CD4-positive, alpha-beta T cell treated with Interleukin-12 subunit alpha and Interleukin-12 subunit beta, for 1 hour (primary cell): Measurements from ENCODE around the gene CCL1.
"Not testable (repeated sequence)": the region's sequence is repeated elsewhere in the genome, so short reads cannot be mapped to it uniquely, and the experiment has no call there.

ENCODE experiments used
- DNase-seq: peaks from one replicate; pipeline ENCODE4 v3.0.0-alpha.2; 2020

The CCL1 gene

DNA sequence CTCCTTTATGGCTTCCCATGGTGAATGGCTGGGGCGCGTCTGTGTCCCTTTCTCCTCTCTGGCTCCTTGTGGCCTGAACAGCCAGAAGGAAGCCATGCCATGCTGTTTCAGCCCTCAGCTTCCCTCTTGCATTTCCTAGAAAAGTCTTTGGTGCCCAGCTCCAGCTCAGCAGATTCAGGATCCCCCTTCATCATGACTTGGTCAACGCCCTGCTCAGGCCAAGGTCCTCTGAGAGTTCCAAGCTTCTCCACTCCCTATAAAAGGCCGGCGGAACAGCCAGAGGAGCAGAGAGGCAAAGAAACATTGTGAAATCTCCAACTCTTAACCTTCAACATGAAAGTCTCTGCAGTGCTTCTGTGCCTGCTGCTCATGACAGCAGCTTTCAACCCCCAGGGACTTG lies 6.8 kb downstream of the CCL1 start, which contains the start of gene CCL13:
Gene CCL13 (plus strand): TSS at position 287 of the 400 bp plus-strand sequence. CDS start 47 bp downstream, at position 334.
- no peak for DNase-seq

DNA sequence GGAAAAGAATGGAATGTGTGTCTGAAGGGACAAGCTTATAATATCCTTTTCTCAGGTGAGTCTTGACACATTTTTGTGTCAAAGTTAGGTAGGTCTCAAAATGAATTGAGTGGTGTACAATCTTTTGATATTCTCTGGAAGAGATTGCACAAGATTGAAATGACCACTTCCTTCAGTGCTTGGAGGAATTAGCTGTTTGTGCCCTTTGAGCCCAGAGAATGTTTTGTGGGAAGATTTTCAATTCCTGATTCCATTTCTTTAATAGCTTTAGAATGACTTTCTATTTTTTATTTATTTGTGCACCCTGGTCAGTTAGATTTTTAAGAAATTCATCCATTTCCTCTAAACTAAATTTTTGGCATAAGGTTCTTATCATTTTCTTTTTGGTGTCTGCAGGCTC lies 8.4 kb downstream of the CCL1 start:
- no peak for DNase-seq

DNA sequence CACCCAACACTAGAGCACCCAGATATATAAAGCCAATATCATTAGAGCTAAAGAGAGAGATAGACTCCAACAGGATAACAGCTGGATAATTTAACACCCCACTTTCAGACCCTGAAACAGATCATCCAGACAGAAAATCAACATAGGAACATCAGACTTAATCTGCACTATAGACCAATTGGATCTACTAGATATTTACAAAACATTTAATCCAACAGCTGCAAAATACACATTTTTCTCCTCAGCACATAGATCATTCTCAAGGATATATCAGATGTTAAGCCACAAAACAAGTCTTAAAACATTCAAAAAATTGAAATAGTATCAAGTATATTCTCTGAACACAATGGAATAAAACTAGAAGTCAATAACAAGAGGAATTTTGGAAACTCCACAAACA lies 10.8 kb downstream of the CCL1 start:
- DNase-seq, result no peak

DNA sequence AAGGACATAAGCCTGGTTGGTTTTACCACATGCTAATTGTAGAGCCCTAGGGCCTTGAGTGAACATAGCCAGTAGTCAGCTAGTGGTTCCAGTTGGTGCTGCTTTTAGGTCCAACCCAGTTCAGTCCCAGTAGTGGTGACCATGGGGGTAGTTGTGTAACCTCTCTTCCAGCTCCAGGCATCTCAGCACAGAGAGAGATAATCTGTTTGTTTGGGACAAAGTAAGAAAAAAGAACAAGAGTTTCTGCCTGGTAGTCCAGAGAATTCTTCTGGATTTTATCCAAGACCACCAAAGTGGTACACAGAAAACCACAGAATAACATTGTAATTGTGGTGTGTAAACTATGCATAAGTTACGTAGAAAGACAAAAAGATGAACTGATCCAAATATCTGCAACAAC lies 11.9 kb downstream of the CCL1 start:
- DNase-seq, result no peak

DNA sequence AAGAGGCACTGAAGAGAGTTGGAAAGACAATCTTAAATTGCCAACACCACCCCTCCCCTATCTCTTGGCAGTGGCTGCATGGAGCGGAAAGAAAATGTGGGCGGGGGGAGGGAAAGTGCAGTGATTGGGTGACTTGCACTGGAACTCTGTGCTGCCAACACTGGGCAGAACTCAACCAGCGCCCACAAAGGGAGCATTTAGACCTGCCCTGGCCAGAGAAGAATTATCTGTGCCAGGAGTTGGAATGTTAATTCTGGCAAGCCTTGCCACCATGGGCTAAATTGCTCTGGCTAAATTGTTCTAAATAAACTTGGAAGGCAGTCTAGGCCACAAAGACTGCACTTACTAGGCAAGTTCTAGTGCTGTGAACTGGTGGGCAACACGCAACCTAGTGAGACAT lies 13.3 kb downstream of the CCL1 start:
- no peak for DNase-seq

DNA sequence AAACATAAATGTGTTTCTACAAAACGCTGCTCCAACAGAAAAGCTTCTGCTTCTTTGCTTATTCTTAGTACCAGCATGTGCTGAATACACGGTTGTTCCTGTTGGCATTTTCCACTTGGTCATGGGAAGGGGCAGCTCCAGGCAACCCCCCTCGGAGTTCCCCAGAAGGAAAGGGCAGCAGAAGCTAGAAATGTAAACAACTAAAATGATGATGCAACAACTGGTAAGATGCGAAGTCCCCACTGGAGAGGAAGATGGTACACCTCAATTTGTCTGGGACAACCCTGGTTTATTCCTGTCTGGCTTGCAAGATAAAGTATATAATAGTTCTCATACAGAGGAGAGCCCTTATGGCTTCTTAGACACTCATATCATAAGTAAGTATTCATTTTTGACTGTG lies 16.0 kb downstream of the CCL1 start:
- DNase-seq, result no peak

DNA sequence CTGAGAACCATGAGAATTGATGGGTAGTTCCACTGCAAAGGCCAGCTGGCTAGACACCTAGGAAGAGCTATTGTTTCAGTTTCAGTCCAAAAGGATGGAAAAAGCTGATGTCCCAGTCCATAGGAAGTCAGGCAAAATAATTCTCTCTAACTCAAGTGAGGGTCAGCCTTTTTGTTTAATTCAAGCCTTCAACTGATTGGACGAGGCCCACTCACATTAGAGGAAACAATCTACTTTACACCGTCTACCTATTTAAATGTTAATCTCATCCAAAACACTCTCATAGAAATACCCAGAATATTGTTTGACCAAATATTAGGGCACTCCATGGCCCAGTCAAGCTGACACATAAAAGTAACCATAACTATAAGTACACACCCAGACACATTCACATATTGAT lies 21.1 kb downstream of the CCL1 start:
- DNase-seq, result no peak

DNA sequence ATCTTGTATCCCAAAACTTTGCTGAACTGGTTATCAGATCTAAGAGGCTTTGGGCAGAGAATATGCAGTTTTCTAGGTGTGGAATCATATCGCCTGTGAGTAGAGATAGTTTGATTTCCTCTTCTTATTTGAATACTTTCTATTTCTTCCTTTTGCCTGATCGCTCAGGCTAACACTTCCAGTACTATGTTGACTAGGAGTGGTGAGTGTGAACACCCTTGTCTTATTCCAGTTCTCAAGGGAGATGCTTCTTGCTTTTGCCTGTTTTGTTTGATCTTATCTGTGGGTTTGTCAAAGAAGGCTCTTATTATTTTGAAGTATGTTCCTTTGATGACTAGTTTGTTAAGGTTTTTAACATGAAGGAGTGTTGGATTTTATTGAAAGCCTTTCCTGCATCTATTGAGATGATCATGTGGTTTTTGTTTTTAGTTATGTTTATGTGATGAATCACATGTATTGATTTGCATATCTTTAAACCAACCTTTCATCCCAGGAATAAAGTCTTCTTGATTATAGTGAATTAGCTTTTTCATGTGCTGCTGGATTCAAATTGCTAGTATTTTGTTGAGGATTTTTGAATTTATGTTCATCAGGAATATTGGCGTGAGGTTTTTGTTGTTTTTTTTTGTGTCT lies 23.8 kb downstream of the CCL1 start:
- DNase-seq, result no peak

DNA sequence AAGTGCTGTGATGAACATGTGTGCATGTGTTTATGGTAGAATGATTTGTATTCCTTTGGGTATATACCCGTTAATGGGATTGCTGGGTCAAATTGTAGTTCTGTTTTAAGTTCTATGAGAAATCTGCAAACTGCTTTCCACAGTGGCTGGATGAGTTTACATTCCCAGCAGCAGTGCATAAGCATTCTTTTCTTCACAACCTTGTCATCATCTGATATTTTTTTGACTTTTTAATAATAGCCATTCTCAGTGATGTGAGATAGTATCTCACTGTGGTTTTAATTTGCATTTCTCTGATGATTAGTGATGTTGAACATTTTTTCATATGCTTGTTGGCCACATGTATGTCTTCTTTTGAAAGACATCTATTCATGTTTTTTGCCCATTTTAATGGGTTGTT lies 25.3 kb downstream of the CCL1 start:
- no peak for DNase-seq

DNA sequence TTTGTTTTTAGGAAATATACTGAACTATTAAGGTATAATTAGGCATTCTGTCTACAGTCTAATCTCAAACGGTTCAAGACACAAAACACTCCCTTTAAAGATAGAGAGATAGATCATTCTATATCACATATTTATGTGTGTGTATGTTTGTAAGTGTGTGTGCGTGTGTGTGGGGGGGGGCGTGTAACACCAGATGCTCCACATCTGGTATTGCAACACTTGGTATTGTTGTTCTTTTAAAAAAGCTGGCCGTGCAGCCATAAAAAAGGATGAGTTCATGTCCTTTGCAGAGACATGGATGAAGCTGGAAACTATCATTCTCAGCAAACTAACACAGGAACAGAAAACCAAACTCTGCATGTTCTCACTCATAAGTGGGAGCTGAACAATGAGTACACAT lies 35.5 kb downstream of the CCL1 start:
- not testable (repeated sequence) for DNase-seq

DNA sequence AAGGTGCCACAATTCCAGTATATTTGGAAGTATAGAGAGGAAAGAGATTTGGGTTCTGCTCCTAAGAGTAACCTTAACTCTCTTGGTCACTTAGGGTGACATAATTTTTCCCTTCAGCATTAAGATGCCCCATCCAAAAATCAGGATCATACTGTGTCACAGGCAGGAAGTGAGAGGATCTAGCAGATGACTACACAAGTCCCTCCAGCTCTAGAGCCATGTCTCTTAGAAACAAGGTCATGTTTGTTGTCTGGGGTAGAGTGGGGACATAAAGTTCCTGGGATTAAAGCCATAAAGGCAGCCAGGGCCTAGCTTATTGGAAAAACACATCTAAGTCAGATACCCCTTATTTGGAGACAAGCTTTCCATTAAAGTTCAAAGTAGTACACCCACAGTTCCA lies 41.1 kb downstream of the CCL1 start:
- DNase-seq, result no peak

DNA sequence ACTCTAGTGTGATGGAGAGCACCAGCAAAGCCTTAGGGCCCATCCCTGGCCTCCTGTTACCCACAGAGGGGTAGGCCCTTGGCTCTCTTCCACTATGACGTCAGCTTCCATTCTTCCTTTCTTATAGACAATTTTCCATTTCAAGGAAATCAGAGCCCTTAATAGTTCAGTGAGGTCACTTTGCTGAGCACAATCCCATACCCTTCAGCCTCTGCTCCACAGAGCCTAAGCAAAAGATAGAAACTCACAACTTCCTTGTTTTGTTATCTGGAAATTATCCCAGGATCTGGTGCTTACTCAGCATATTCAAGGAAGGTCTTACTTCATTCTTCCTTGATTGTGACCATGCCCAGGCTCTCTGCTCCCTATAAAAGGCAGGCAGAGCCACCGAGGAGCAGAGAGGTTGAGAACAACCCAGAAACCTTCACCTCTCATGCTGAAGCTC lies 44.0 kb downstream of the CCL1 start, which contains the start of gene CCL8:
Gene CCL8 (plus strand): TSS at position 397 of the 445 bp plus-strand sequence. CDS start 67 bp downstream, outside the sequence.
- no peak for DNase-seq

DNA sequence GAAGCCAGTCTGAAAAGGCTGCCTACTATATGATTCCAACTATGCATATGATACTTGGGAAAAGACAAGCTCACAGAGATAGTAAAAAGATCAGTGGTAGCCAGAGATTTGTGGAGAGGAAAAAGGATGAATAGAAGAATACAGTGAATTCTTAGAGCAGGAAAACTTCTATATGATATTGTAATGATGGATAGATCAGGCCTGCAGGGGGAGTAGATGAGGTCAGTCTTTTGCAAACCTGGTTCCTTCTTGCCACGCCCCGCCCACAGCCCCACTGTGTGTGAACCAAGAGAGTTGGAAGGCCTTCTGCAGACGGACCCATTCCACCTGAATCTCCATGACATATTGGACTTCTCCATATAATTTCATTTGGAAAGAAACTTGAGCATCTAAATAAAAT lies 44.6 kb downstream of the CCL1 start:
- no peak for DNase-seq

DNA sequence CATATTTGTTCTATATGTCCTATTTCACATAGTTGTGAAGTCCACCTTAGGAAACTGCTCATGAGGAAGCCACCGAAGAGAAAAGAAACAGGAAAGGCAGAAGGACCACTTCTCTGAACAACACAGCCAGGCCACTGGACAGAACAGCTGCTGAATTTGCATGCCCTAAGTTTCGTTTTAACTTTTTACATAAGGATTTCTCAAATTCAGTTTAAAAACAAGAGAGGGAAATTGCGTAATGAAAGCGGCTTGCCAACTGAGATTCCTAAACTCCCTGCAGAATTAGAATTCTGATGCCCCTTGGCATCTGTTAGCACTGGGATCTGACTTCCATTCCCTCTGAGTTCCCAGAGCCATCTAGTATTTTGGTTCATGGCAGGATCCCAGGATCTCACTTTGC lies 48.8 kb downstream of the CCL1 start:
- DNase-seq, result no peak

DNA sequence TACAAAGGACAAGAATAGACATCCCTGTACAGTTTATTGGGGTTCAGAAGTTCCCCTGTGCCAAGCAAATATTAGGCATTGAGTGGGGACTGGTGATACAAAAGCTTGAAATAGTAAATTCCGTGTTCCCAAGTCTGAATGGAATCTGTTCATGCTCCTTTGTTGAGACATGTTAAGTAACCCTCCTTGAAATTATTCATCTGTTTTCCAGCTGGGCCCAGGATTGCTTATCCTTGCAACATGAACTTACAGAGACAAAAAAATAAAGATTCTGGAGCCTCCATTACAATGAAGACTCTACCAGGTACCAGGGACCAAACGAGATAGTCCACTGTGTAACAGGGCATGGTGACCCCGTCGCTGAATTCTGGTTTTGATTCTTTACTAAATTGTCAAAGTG lies 49.9 kb downstream of the CCL1 start:
- no peak for DNase-seq

DNA sequence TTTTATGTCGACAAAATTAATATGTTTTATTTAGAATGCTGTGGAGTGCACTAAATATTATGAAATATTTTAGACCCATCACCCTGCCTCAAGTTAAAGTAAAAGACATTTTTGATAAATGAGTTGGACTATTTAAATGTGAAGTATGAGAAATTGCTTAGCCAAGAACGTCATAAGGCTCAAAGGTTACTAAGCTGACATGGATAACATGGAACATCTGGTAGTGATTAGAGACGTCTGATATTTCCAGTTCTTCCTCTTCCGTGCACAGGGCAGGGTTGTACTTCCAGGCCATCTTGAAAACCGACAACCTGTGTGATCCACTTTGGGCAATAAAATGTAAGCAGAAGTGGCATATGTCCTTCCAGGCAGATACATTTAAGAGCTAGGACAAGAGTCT lies 51.0 kb downstream of the CCL1 start:
- no peak for DNase-seq

DNA sequence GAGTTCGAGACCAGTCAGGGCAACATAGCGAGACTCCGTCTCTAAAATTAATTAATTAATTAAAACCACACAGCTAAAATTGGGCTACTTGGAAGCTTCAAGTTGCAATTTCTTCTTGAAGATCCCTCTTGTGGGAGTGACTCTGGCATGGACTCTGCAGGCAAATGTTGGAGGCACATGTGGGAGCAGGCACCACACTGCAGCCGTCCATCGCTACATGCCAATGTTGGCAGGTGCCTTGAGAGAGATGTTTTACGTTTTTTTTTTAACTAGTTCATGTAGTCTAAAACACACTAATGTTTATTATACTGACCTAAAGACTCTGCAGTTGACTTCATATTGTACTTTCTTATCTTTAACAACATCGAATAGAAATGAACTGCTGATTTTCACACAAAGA lies 51.7 kb downstream of the CCL1 start:
- DNase-seq, result no peak
